GM21526 (cell line): ENCODE results near the gene CHRNA3.

Source experiments
- ATAC-seq: cut with Tn5 transposase; IDR thresholded peaks from one replicate; pipeline ENCODE4 v1.9.1; 2021; ENCODE audit warnings: moderate library complexity; ENCODE audit not compliant: unreplicated experiment, low FRiP score

Gene CHRNA3

DNA sequence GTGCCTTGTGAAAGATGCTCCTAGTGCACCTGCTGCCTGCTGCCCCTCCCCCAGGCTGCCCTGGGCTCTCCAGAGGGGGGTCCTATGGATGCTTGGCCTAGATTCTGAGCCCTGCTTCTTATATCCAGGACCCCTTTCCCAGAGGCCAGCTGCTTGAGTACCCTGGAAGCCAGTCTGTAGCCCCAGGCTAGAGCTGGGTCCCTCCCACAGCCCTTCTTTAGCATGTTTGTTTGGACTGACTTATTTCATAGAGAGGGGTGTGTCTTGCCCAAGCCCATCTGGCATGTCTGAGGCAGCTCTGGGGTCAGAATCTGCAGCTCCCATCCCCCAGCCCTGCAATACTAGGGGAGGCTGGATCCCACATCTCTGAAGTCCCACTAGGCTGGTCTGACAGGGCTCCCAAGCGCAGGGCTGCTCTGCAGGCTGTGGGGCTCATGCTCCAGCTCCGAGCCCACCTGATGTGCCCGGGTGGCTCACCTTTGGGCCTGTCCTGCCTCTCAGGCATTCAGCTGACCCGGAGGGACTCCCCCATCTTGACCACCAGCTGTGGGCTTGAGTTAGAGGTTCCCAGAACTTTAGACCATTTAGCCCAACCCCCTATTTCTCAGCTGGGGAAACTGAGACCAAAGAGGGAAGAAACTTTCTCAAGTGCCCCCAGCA lies 17.1 kb upstream of the CHRNA3 start:
- no peak for ATAC-seq

DNA sequence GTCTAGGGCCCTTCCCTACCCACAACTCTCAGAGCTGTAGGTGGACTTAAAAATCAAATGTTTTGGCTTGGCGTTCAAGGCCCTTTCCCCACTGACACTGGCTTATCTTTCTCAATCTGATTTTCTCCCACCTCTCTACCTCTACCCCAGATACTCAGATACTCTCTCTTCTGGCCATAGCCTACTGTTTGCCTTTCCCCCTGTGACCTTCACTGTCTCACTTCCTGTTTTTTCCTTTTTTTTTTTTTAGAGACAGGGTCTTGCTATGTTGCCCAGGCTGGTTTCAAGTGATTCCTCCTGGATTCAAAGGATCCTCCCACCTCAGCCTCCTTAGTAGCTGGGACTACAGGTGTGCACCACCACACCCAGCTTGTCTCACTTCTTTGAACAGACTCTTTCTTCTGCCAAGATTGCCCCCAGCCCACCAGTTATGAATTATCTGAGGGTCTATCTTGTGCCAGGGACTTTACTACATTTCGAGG lies 15.6 kb upstream of the CHRNA3 start:
- ATAC-seq, result no peak

DNA sequence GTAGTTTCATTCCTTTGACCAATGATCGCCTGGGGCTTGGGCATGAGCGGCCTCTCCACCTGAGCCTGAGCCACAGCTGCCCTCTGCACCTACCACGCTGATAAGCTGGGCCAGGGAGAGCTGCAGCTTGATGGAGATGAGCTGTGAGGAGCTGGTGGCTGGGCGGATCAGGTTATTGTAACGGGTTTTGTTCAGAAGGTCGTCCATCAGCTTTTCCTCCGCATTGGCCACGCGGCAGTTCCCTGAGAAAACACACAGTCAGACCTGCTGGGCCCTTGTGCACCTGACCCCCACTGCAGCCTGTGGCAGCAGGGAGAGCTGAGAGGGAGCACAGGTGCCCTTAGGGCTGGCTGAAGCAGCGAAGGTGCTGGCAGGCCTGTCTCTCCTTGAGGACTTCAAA lies 14.6 kb upstream of the CHRNA3 start:
- no peak for ATAC-seq

DNA sequence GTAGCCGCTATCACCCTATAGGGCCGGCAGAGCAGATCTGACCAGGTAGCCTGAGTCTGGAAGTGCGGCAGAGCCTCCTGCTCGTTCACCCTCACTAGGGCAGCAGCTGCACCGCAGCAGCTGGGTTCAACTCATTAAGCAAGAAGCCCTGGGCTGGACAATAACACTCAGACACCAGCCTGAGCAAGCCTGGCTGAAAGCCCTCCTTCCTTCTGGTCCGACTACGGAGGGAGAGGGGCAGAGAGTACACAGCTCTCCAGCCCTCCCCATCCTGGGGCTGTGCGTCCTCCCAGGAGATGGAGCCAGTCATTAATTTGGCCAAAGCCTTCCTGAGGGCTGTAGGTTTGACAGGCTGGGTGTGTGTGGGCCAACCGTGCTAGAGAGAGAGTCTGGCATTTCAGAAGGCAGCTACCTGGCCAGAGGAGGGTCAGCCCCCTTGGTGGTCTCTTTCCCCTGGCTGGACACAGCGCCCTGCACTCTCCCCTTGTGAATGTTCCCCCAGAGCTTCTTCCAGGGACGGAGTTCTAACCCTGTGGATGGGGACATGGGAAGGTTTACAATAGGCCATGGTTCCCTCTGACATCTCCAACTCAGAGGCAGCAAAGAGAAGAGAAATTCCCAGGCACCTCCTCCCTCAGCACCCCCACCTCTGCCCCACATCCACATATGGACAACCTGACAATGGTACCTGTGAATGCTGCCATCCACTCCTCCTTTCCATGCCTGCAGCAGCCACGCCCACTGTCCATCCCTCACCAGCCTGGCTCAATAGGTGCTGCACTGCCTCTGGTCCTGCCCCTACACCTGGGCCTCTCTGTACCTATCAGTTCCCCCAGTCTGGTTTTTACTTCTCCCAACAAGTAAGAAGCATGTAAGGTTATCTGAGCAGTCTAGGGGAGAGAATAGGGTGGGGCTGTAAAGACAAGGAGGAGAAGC lies 13.7 kb upstream of the CHRNA3 start:
- no peak for ATAC-seq

DNA sequence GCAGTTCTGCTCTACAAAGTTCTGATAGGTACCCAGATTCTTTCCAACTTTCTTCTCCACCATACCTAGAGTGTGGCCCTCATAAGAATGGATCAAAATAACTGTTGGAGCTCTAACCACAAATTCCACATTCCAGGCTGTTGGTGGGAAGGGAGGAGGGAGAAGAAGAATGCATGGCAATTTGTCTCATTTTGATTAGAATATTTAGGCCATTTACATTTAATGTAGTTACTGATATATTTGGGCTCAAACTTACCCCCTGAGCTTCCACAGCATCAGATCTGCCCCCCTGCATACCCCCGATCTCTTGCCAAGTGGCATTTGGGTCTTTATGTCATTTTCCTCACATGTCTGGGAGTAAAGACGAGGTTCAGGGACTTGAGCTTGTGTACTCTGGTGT lies 12.6 kb upstream of the CHRNA3 start:
- ATAC-seq, result no peak

DNA sequence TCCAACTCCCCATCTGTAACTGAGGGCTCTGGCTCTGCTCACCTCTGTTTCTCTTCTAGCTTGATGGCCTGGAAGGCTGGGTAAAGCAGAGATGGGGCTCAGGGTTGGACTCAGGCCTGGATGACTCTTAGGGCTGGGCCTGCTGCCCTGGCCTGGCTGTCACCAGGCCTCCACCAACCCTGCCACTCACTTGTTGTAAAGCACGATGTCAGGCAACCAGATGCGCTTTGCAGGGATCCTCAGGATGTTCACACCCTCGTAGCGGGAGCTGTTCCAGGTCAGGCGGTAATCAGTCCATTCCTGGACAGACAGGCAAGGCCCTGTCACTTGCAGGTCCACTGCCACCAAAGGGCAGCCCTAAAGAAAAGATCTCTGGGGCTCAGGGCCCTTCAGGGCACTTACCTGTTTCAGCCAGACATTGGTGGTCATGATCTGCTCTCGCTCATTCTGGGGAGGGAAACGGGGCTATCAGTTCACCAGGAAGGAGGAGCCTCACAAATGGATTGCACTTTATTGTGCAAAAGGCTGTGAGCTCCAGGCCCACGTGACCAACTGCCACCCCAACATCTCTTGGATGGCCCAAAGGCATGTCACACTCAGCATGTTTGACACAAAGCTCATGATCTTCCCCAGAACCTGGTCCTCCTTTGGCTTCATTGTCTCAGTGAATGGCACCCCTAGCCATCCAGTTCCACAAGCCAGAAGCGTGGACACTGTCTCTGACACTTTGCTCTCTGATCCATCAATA lies 10.3 kb upstream of the CHRNA3 start:
- ATAC-seq, result no peak

DNA sequence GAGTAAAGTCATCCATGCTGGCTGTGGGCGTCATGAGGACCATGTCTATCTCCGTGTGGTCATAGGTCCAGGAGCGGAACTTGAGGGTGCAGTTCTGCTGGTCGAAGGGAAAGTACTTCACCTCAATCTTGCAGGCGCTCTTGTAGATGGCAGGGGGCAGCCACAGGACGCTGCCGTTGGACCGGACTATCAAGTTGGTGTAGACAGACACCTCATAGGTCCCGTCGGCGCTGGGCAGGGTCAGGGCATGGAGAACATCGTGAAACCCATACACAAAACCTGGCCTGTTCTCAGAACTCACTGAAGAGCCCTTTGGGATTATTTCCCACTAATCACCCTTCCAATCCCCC lies 8.9 kb upstream of the CHRNA3 start:
- no peak for ATAC-seq

DNA sequence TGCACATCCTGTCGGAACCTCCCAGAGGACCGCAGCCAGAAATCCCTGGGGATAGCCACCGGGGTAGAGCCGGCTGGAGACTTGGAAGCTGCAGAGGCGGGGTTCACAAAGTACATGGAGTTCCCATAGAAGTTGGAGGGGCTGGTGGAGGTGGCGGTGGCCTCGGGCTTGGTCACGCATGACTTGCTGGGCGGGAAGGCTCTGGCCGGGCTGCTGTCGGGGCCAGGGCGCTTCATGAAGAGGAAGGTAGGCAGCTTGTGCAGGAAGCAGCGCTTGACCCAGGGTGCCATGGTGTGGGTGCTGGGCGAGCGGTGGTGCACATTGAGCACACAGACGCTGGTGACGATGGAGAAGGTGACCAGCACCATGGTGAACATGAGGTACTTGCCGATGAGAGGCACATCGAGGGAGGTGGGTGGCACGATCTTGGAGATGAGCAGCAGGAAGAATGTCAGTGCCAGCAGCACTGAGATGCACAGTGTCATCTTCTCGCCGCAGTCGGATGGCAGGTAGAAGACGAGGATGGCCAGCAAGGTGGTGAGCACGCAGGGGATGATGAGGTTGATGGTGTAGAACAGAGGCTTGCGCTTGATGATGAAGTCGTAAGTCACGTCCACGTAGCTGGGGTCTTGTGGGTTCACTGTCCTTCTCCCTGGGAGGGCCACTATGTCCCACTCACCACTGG lies 8.4 kb upstream of the CHRNA3 start:
- no peak for ATAC-seq

DNA sequence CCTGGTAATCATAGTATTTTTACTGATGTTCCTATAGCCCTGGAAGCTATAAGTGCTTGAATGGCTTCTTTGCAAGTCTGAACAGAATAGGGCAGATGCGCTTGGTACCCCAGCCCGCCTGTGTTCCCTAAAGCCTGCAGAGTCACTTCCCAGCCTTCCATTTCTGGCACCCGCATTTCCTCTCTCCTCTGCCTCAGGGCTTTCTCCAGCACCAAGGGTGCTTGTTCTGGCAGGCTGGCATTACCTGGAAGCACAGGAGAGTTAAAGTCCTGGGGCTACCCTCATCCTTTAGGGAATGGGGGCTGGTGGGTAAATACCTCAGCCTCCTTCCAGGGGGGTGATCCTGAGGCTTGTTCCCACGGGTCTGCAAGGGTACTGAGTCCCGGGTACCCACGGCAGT lies 7.4 kb upstream of the CHRNA3 start:
- no peak for ATAC-seq

DNA sequence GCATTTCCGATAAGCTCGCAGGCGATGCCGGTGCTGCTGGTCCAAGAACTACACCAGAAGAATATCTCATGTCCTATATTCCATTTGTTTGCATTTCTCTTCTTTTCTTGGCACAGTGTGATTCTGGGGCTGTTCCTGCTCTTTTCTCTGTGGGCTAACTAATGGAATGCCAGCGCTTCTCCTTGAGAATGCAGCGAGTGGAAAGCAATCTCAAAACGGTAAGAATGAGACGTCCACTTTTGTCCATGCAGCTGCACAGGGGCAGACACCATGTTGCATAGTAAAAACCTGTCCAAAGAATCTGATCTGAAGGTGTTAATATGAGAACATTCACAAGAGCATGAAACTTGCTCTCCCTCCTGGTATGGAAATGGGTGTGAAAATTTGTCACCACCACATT lies 6.6 kb upstream of the CHRNA3 start:
- no peak for ATAC-seq

DNA sequence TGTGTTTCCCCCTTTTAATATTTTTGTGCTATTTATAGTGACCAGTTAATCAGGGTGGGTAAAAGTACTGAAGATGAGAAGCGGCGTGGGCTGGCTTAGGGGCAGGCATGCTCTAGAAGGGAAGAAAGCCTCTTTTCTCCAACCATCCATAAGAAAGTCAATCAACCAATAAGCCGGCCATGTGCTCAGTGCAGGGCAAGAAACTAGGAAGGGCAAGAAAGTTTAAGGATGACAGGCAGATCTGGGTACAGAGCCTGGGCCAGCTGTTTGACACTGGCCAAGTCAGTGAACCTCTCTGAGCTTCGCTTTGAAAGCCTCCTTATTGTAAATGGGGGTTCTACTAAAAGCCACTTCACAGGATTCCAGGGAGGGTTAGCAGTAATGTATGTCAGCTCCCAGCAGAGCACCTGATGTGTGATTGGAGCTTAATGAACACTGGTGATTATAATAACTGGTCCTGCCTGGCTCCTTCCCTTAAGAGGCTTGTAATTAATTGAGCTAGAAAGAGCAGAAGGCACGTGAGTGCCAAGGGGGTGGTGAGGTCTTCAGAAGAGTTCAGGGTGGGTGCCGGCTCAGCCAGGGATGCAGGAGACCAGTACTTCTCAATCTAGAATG lies 5.7 kb upstream of the CHRNA3 start:
- ATAC-seq, result no peak

DNA sequence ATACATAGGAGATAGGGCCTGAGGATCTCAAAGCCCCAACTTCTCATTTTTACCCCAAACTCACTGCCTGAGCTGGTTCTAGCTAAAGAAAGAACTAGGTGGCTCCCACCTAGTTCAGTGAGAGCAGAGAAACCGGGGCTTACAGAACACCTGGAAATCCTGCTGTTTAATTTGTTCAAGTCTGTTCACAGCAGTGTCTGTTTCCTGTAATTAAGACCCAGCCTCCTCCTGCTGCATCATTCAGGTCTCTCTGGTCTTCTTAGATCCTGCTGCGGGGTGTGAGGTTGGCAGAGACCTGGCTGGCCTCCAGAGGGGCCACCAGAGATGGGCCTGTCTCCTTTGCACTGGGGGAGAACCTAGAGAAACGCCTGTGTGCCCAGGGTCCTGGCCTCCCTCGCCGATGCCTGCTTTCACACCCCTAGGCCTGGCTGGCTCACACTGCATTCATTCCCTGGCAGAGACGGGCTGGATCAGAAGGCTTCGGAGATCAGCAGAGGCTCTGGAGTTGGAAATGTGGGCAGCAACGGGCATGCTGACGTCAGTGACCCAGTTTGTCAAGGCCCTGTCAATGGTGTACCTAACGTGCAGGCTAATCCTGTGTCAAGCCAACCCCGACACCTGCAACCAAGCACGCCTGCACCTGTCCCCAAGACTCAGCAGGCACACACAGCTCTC lies 4.9 kb upstream of the CHRNA3 start:
- ATAC-seq, result no peak

DNA sequence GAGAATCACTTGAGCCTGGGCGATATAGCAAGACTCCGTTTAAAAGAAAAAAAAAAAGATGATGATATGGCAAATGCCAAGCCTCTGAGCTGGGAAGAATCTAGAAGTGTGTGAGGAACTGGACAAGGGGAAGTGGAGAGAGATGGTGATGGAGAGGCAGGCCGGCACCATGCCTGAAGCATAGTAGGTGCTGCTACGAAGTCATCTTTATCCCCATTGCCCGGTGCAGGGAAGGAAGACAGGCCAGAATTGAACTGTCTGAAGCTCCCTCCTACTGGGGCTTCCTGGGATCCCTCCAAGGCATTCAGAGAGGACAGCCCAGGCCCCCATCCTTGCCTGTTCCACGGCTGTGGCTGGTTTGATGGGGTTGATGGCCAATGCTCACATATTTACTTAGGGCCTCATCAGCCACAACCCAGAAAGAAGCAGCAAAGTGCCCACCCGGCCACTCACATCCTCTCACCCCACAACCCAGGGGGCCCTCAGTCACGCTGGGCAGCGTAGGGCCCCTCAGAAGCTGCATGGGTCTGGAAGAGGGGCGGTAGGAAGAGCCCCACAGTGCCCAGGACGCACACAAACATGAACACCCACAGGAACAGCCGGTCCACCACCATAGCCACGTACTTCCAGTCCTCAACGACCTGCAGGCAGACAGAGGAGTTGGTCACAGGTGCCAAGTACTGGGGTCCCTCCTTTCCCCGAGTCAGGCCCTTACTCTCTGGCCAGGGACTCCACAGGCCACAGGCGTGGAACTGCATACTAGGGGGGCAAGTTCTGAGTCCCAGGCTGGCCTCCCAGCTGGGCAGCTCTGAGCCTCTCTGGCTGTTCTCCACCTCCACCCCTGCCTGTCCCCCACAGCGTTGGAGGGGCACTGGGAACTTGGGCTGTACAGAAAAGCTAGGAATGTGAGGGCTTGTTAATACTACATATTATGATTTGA lies 4.1 kb upstream of the CHRNA3 start:
- no peak for ATAC-seq

DNA sequence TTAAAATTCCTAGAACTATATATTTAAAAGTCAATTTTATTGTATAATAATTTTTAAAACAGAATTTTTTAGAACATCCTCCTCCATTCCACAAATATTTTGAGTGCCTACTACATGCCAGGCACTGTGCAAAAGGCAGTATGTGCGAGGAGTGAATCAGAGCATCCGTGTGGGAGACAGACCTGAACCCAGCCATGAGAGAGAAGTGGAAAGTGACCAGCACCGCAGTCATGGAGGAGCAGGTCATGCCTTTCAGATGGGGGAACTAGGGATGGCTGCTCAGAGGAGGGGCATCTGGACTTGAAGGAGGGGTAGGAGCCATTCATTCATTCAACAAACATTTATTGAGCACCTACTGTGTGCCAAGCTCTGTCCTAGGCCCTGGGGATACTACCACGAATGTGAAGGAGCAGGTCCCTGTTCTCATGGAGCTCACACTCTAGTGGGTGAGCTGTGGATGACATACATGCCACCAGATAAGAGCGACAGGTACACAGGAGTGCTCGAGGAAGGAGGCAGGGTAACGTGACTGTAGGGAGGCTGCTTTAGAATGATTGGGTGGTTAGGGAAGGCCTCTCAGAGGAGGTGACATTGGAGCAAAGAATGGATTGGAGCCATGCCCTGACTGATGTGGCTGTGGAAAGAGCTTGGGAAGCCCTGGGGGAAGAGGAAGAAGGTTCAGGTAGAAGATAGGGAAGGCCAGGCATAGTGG lies 3.1 kb upstream of the CHRNA3 start:
- ATAC-seq, result no peak

DNA sequence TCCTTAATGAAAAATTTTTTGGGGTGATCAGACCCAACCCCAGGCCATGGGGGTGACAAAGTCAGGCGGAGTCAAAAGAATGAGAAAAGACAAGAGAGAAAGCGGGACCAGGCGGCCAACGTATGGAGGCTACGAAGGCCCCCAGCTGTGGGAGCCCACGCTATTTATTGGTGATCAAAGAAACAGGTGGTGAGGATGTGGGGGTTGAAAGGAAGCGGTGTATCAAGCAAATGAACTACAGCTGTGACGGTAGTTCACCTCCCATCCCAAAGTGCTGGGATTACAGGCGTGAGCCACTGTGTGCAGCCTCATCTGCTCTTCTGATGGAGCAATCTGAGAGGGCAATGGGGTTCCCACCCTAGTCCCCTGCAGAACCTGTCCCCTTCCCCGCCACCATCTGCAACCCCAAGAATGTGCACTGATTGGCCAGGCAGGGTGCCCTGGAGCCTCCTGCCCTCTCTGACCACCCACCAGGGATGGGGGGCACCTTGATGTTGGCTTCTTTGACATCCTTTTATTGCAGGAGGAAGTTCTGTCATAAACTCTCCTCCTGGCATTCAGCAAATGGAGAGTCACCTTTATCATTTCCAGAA lies 1.1 kb upstream of the CHRNA3 start:
- no peak for ATAC-seq

DNA sequence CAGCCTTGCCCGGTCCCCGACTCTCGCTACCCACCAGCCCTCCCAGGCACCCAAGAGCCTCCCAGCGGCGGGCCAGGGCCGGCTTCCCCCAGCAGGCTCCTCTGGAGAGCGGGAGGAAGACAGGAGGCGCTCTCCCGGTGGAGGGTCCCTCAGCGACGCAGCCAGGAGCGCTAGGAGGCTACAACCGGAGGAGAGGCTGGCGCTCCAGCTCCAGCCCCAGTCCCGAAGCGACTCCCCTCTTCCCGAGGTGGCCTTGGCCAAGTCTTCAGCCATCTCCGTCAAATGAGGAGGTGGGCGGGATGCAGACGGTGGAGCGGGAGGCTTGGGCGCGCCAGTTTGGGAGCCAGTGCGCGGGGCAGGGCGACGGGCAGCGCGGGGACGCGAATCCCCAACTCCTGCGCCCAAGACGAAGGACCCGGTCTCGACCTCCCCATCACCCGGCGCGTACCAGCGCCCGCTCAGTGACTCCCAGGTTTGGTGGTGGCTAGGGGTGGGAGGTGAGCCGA lies 722 bp downstream of the CHRNA3 start:
- no peak for ATAC-seq
